ENCODE data around the gene UVSSA. TPM values are rescaled to one million over a fixed set of nuclear protein-coding genes. Genes with fewer than 3 reads are reported as not detected.
A peak's percentile ranks its signal among the peaks of the same experiment; 100 is the strongest.

Gene UVSSA
- total RNA-seq, 1 experiment from 2014 or later, result 26.3 TPM

DNA sequence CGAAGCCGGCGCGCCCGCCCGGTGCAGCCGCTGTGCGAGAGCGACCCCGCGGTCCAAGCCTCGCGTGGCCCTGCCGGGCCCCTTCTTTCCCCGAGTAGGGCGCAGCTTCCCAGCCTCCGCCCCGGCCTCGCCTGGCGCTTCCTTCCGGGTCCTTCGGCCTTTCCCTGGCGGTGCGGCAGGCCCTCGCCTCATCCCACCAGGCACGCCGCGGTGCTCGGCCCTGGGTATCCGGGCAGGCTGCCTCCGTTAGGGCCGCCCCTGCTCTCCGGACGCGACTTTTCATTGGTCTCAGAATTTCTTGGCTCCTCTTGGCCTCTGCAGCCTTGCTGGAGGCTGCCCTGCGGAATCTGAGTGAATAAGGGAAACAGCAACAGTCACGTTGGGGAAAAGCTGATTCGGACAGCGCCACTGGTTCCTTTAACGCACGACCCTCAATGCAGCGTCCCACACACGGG, 429 bp downstream of the UVSSA start:
- TF ChIP-seq, protein P1, sequence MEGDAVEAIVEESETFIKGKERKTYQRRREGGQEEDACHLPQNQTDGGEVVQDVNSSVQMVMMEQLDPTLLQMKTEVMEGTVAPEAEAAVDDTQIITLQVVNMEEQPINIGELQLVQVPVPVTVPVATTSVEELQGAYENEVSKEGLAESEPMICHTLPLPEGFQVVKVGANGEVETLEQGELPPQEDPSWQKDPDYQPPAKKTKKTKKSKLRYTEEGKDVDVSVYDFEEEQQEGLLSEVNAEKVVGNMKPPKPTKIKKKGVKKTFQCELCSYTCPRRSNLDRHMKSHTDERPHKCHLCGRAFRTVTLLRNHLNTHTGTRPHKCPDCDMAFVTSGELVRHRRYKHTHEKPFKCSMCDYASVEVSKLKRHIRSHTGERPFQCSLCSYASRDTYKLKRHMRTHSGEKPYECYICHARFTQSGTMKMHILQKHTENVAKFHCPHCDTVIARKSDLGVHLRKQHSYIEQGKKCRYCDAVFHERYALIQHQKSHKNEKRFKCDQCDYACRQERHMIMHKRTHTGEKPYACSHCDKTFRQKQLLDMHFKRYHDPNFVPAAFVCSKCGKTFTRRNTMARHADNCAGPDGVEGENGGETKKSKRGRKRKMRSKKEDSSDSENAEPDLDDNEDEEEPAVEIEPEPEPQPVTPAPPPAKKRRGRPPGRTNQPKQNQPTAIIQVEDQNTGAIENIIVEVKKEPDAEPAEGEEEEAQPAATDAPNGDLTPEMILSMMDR (IDR thresholded peaks at IDR 0.05; ENCODE audit: insufficient read depth in 1 of 2, low read depth in 1 of 2, low read length in 1 of 2, severe bottlenecking in 1 of 2, unreplicated experiment in 1 of 2), result no peak
- intact Hi-C loops (cut with micrococcal nuclease; ENCODE audit: unreplicated experiment), result no loop called here
- H3K4me3 Mint-ChIP-seq (ENCODE audit: unreplicated experiment), result peak overlapping the region; percentile 85

DNA sequence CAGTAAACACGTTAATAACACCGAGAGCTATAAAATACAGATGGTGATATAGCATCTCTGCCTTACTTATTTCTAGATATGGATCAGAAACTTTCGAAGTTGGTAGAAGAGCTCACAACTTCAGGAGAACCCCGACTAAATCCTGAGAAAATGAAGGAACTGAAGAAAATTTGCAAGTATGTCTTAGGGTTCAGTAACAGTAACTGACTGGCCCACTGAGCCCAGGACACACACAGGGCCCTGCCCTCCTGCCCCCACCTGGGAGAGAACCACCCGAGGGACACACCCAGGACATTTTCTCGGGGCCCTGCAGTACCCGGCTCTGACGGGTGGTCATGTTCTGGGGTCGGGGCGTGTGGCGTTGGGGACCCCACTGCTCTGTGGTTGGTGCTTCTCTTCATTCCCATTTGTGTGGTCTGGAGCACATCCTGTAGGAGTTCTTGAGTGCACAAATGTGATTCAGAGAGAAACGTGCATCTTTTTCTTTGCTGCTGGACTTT, 1.1 kb downstream of the UVSSA start:
- intact Hi-C loops (cut with micrococcal nuclease; ENCODE audit: unreplicated experiment), result no loop called here
- Histone ChIP-seq H3K4me1 (0 out of 2 replicates have a peak, but pooled peaks cover 10% of the 10 kb centered on the region), H3K27me3 (replicated peaks; ENCODE audit: control insufficient read depth, insufficient read depth, low read length) (no peaks in the 10 kb centered on the region), H3K9me3 (no peaks in the 10 kb centered on the region), H3K4me3 (ENCODE audit: low read depth, low read length) (peak overlapping the region; percentile 52), H3K36me3 (ENCODE audit: control insufficient read depth, insufficient read depth, low read length) (no peaks in the 10 kb centered on the region)
- H3K4me1 Mint-ChIP-seq (ENCODE audit: low read depth, unreplicated experiment), result peaks cover 20% of the 10 kb centered on the region
- TF ChIP-seq, protein P1 (IDR thresholded peaks at IDR 0.05; ENCODE audit: insufficient read depth in 1 of 2, low read depth in 1 of 2, low read length in 1 of 2, severe bottlenecking in 1 of 2, unreplicated experiment in 1 of 2), result no peak
- peaks cover 10% of the 10 kb centered on the region for H3K36me3 Mint-ChIP-seq (ENCODE audit: insufficient read depth, unreplicated experiment)
- peak overlapping the region; percentile 62 for H3K27ac Mint-ChIP-seq (ENCODE audit: unreplicated experiment)
- ChIA-PET POLR2A (interaction anchor here (0.5 kb wide), 1 partner anchor 192 kb away, joined by 4 read pairs; no protein-coding TSS in a partner anchor), CTCF (interaction anchor here (0.7 kb wide), 1 partner anchor 8 kb away, joined by 3 read pairs; no protein-coding TSS in a partner anchor)
- peak overlapping the region; percentile 85 for H3K4me3 Mint-ChIP-seq (ENCODE audit: unreplicated experiment)
- H3K27me3 Mint-ChIP-seq (ENCODE audit: insufficient read depth, unreplicated experiment), result no peaks in the 10 kb centered on the region
- H3K9me3 Mint-ChIP-seq (ENCODE audit: unreplicated experiment), result no peaks in the 10 kb centered on the region
- BruUV-seq (replicated peaks), result TSS peak; percentile 75
- no peak for DNase-seq

More for the DNA sequence above, 429 bp downstream of the UVSSA start:
- Histone ChIP-seq H3K27me3 (replicated peaks; ENCODE audit: control insufficient read depth, insufficient read depth, low read length) (no peaks in the 10 kb centered on the region), H3K4me1 (0 out of 2 replicates have a peak, but pooled peaks cover 10% of the 10 kb centered on the region), H3K9me3 (no peaks in the 10 kb centered on the region), H3K4me3 (ENCODE audit: low read depth, low read length) (peak overlapping the region; percentile 52), H3K36me3 (ENCODE audit: control insufficient read depth, insufficient read depth, low read length) (no peaks in the 10 kb centered on the region)
- ChIA-PET CTCF (interaction anchor here (0.7 to 1.3 kb wide), 5 partner anchors 9 to 420 kb away, joined by 3 to 5 read pairs (median 3); partner anchors contain the start of gene MAEA), POLR2A (interaction anchor here (0.7 to 2.3 kb wide), 7 partner anchors 25 to 565 kb away, joined by 3 to 25 read pairs (median 6); partner anchors contain the start of genes CTBP1, MAEA, SLBP and TACC3)
- DNase-seq, result peak; percentile 71 to 74
- Mint-ChIP-seq H3K27me3 (ENCODE audit: insufficient read depth, unreplicated experiment) (no peaks in the 10 kb centered on the region), H3K4me1 (ENCODE audit: low read depth, unreplicated experiment) (peaks cover 20% of the 10 kb centered on the region), H3K36me3 (ENCODE audit: insufficient read depth, unreplicated experiment) (peaks cover 10% of the 10 kb centered on the region), H3K27ac (ENCODE audit: unreplicated experiment) (peak overlapping the region; percentile 62), H3K9me3 (ENCODE audit: unreplicated experiment) (no peaks in the 10 kb centered on the region)
- BruUV-seq (replicated peaks), result no TSS peak

DNA sequence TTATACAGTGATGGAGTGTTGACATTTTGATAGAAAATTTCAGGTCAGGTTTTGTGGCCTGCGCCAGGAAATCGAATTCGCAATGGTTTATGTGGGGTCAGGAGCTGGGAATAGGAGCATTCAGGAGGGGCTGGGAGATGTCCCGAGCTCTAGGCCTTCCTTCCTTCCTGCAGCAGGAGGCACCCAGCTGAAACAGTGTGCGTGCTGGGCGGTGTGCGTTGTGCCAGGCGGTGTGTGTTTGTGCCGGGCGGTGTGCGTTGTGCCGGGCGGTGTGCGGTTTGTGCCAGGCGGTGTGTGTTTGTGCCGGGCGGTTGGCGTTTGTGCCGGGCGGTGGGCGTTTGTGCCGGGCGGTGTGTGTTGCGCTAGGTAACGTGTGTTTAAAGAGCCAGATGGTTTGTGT, 1.7 kb downstream of the UVSSA start:
- BruUV-seq (replicated peaks), result no TSS peak
- Mint-ChIP-seq H3K27ac (ENCODE audit: unreplicated experiment) (peak overlapping the region; percentile 62), H3K27me3 (ENCODE audit: insufficient read depth, unreplicated experiment) (no peaks in the 10 kb centered on the region), H3K4me1 (ENCODE audit: low read depth, unreplicated experiment) (peaks cover 20% of the 10 kb centered on the region), H3K4me3 (ENCODE audit: unreplicated experiment) (peak overlapping the region; percentile 85), H3K36me3 (ENCODE audit: insufficient read depth, unreplicated experiment) (peaks cover 10% of the 10 kb centered on the region), H3K9me3 (ENCODE audit: unreplicated experiment) (no peaks in the 10 kb centered on the region)
- ChIA-PET POLR2A (interaction anchor here (0.5 kb wide), 1 partner anchor 193 kb away, joined by 4 read pairs; no protein-coding TSS in a partner anchor), CTCF (no interaction called here)
- intact Hi-C loops (cut with micrococcal nuclease; ENCODE audit: unreplicated experiment), result no loop called here
- Histone ChIP-seq H3K36me3 (ENCODE audit: control insufficient read depth, insufficient read depth, low read length) (no peaks in the 10 kb centered on the region), H3K4me1 (0 out of 2 replicates have a peak, but pooled peaks cover 10% of the 10 kb centered on the region), H3K4me3 (ENCODE audit: low read depth, low read length) (no peak overlapping the region), H3K27me3 (replicated peaks; ENCODE audit: control insufficient read depth, insufficient read depth, low read length) (no peaks in the 10 kb centered on the region), H3K9me3 (no peaks in the 10 kb centered on the region)
- TF ChIP-seq, protein P1 (IDR thresholded peaks at IDR 0.05; ENCODE audit: insufficient read depth in 1 of 2, low read depth in 1 of 2, low read length in 1 of 2, severe bottlenecking in 1 of 2, unreplicated experiment in 1 of 2), result no peak
- DNase-seq, result no peak
